Measurements from ENCODE around the gene CCDC83.
A peak's percentile ranks its signal among the peaks of the same experiment; 100 is the strongest.

The CCDC83 gene

GRCh38 chr11:85918910-85919794 is 64.0 kb downstream of the CCDC83 start:
- ChIA-PET POLR2A (no interaction called here), CTCF (interaction anchor here (0.6 to 0.9 kb wide), 2 partner anchors 373 to 1380 kb away, joined by 3 read pairs; no protein-coding TSS in a partner anchor)
- Histone ChIP-seq H3K4me1 (ENCODE audit: control insufficient read depth, insufficient read depth, low read length) (no peaks in the 10 kb centered on the region), H3K4me3 (ENCODE audit: low read depth, low read length) (no peak overlapping the region), H3K36me3 (ENCODE audit: control insufficient read depth in 2 of 2, insufficient read depth in 1 of 2, low read length in 2 of 2) (no peaks in the 10 kb centered on the region), H3K9me3 (ENCODE audit: control insufficient read depth, insufficient read depth, low read depth, low read length) (no peaks in the 10 kb centered on the region), H3K27ac (ENCODE audit: extremely low read depth, low read depth, low read length) (no peak overlapping the region)
- TF ChIP-seq ZBTB8A (tag by site-specific recombination; IDR thresholded peaks at IDR 0.05) (peak; percentile 34; the same call in 1 of the 2 replicates), SP7 (tag by site-specific recombination; IDR thresholded peaks at IDR 0.05) (peak; percentile 67), ZSCAN30 (tag by site-specific recombination; IDR thresholded peaks at IDR 0.05) (peak; percentile 28; the same call in 1 of the 2 replicates), FEZF1 (tag by site-specific recombination; IDR thresholded peaks at IDR 0.05) (peak; percentile 89), ZNF785 (tag by site-specific recombination; IDR thresholded peaks at IDR 0.05) (no peak), TCF7L2 (IDR thresholded peaks at IDR 0.05; ENCODE audit: borderline replicate concordance, low read depth, low read length) (peak; percentile 83), OVOL3 (tag by site-specific recombination; IDR thresholded peaks at IDR 0.05) (no peak), SETDB1 (IDR thresholded peaks at IDR 0.05; ENCODE audit: insufficient read length, low read length) (no peak), TRIM28 (IDR thresholded peaks at IDR 0.05; ENCODE audit: borderline replicate concordance, low read length) (peak; percentile 63; the same call in 1 of the 2 replicates), ZIC2 (tag by site-specific recombination; IDR thresholded peaks at IDR 0.05) (peak; percentile 82), PRDM4 (tag by site-specific recombination; IDR thresholded peaks at IDR 0.05) (peak; percentile 89), PRDM6 (tag by site-specific recombination; IDR thresholded peaks at IDR 0.05) (peak; percentile 92), ZNF843 (tag by site-specific recombination; IDR thresholded peaks at IDR 0.05) (peak; percentile 81), PBX3 (CRISPR knock-in tag; IDR thresholded peaks at IDR 0.05) (no peak), ZNF157 (tag by site-specific recombination; IDR thresholded peaks at IDR 0.05) (no peak)

- ChIA-PET POLR2A (interaction anchor here (0.6 kb wide), 1 partner anchor 277 kb away, joined by 8 read pairs; no protein-coding TSS in a partner anchor), CTCF (interaction anchor here (1.0 kb wide), 1 partner anchor 243 kb away, joined by 3 read pairs; no protein-coding TSS in a partner anchor)
- no peak overlapping the region for H3K4me3 ChIP-seq (ENCODE audit: low read depth, low read length)
- no peaks in the 10 kb centered on the region for H3K36me3 ChIP-seq (ENCODE audit: control insufficient read depth in 2 of 2, insufficient read depth in 1 of 2, low read length in 2 of 2)
- H3K9me3 ChIP-seq (ENCODE audit: control insufficient read depth, insufficient read depth, low read depth, low read length), result no peaks in the 10 kb centered on the region
- TF ChIP-seq ZNF2 (tag by site-specific recombination; IDR thresholded peaks at IDR 0.05), result no peak
- no peak for TF ChIP-seq ZNF324 (tag by site-specific recombination; IDR thresholded peaks at IDR 0.05)
- no peak for TF ChIP-seq ZNF37A (tag by site-specific recombination; IDR thresholded peaks at IDR 0.05)
- TF ChIP-seq RBAK (tag by site-specific recombination; IDR thresholded peaks at IDR 0.05), result no peak
- TF ChIP-seq HIC1 (tag by site-specific recombination; IDR thresholded peaks at IDR 0.05), result no peak
- no peak for TF ChIP-seq TRIM28 (IDR thresholded peaks at IDR 0.05; ENCODE audit: borderline replicate concordance, low read length)
- TF ChIP-seq ZNF311 (tag by site-specific recombination; IDR thresholded peaks at IDR 0.05; ENCODE audit: borderline replicate concordance), result no peak
- TF ChIP-seq TCF7L2 (IDR thresholded peaks at IDR 0.05; ENCODE audit: borderline replicate concordance, low read depth, low read length), result no peak
- no peak for TF ChIP-seq MYNN (tag by site-specific recombination; IDR thresholded peaks at IDR 0.05; ENCODE audit: borderline replicate concordance)
- no peak for TF ChIP-seq OVOL3 (tag by site-specific recombination; IDR thresholded peaks at IDR 0.05)
- TF ChIP-seq ZNF19 (tag by site-specific recombination; IDR thresholded peaks at IDR 0.05; ENCODE audit: low read depth), result no peak
- TF ChIP-seq ZNF610 (tag by site-specific recombination; IDR thresholded peaks at IDR 0.05; ENCODE audit: borderline replicate concordance), result no peak
- no peak for TF ChIP-seq ZNF18 (tag by site-specific recombination; IDR thresholded peaks at IDR 0.05)
- H3K4me1 ChIP-seq (ENCODE audit: control insufficient read depth, insufficient read depth, low read length), result no peaks in the 10 kb centered on the region
- H3K27ac ChIP-seq (ENCODE audit: extremely low read depth, low read depth, low read length), result no peak overlapping the region
These were observed 67.2 kb downstream of the CCDC83 start for GRCh38 chr11:85922367-85922766.

Measured in HEK293 (cell line).